GM15510 (cell line): ENCODE measurements around the gene NME1.

Source experiments
- POLR2A ChIP-seq: IDR thresholded peaks from 3 replicates; pipeline ENCODE4 v1.6.1; 2011; ENCODE audit warnings: borderline replicate concordance; ENCODE audit not compliant: insufficient read length; ENCODE audit errors: extremely low read depth

The NME1 gene

GRCh38 chr17:51135956-51136355, 17.4 kb upstream of the NME1 start:
- TF ChIP-seq POLR2A, result no peak

- TF ChIP-seq POLR2A, result no peak
Measured at GRCh38 chr17:51142597-51142996, 10.8 kb upstream of the NME1 start.

DNA sequence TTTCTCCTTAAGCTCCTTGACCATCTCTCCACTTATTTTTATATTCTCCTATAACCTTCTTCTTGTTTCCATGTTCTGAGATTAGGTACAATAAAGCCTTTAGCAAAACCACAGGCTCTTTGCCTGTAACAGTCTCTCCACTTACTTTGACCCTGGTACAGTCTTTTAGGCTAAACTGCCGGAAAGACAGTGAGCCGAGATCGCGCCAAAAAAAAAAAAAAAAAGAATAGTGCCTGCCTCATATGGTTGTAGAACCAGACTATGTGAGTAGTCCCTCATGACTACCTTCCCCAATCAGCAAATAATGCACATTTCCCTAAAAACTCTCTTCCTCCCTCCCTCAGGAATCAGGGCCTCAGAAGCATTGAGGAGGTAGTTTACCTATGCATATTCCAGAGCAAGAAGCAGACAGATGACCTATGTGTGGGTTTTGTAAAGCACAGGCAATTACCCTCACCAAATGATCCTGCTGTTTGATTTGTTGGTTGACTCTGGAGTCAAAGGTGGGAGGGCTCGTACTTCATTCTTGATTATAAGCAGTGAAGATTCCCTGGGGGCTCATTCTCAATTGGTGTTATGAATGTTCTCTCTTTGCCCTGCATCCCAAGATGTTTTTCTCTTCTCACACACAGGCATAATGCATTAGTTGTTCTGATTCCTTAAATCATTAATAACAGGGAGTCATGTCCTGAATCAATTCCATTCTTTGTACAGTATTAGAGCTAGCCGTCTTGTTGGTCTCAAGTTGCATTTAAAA, 8.9 kb upstream of the NME1 start:
- no peak for TF ChIP-seq POLR2A

DNA sequence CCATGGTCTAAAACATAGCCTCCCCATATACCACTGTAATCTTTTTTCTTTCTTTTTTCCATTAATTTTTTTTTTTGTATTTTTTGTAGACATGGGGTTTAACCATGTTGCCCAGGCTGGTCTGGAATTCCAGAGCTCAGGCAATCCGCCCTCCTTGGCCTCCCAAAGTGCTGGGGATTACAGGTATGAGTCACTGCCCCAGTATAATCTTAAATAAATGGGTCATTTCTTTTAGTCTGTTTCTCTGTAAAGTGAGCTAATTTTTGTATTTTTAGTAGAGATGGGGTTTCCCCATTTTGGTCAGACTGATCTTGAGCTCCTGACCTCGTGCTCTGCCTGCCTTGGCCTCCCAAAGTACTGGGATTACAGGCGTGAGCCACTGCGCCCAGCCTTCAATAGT, 5.7 kb upstream of the NME1 start:
- TF ChIP-seq POLR2A, result no peak

DNA sequence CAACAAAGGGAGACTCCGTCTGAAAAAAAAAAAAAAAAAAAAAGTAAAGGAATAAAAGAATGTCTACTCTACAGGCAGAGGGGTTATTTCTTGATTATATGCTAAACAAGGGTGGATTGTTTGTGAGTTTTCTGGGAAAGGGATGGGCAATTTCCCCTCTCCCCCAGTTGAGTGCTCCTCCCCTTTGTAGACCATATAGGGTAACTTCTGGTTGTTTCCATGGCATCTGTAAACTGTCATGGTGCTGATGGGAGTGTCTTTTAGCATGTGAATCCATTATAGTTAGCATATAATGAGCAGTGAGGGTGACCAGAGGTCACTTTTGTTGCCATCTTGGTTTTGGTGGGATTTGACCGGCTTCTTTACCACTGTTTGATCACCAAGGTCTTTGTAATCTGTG, 4.2 kb upstream of the NME1 start:
- no peak for TF ChIP-seq POLR2A

GRCh38 chr17:51150932-51151331, 2.4 kb upstream of the NME1 start:
- TF ChIP-seq POLR2A, result no peak

DNA sequence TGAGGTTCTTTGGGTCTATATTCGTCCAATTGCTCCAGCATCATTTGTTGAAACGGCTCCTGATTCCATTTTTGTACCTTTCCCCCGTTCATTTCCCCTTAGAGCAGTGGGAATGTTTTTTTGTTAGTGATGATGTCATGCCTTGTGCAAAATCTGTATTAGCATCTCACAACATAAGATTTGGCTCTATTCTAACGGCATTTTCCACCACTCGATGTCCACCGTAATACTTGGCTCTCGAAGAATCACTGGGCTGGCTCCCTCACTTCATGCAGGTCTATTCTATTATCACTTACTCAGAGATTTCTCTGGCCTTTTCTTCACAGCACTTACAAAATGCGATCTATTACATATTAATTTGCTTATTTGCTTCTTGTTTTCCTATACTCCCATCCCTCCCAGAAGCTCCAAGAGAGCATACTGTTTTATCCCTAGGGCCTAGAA, 571 bp upstream of the NME1 start:
- no peak for TF ChIP-seq POLR2A

DNA sequence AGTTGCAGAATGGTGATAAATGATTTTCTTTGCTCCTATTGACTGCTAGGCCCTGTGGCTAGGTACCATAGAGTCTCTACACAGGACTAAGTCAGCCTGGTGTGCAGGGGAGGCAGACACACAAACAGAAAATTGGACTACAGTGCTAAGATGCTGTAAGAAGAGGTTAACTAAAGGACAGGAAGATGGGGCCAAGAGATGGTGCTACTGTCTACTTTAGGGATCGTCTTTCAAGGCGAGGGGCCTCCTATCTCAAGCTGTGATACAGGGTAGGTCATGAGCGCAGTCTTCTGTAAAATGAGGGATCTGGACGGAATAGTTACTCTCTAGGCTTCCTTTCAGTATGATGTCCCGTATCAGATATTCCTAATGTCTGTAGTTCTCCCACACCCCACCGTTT, 817 bp downstream of the NME1 start:
- TF ChIP-seq POLR2A, result no peak

DNA sequence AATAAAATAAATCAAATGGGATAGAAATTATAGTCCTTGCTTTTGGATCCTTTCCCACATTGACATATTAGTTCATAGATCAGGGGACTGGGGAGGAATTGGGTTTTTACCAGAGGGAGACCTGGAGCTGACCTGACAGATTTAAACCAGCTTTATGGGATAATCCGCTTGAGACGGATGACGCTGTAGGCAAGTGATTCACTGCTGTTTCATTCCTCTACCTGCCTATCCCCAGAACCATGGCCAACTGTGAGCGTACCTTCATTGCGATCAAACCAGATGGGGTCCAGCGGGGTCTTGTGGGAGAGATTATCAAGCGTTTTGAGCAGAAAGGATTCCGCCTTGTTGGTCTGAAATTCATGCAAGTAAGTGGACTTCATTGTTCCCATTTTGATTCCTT, 2.1 kb downstream of the NME1 start:
- TF ChIP-seq POLR2A, result no peak

- TF ChIP-seq POLR2A, result no peak
Measured at GRCh38 chr17:51159604-51160003, 6.2 kb downstream of the NME1 start.

GRCh38 chr17:51161541-51161940, 8.2 kb downstream of the NME1 start:
- no peak for TF ChIP-seq POLR2A

DNA sequence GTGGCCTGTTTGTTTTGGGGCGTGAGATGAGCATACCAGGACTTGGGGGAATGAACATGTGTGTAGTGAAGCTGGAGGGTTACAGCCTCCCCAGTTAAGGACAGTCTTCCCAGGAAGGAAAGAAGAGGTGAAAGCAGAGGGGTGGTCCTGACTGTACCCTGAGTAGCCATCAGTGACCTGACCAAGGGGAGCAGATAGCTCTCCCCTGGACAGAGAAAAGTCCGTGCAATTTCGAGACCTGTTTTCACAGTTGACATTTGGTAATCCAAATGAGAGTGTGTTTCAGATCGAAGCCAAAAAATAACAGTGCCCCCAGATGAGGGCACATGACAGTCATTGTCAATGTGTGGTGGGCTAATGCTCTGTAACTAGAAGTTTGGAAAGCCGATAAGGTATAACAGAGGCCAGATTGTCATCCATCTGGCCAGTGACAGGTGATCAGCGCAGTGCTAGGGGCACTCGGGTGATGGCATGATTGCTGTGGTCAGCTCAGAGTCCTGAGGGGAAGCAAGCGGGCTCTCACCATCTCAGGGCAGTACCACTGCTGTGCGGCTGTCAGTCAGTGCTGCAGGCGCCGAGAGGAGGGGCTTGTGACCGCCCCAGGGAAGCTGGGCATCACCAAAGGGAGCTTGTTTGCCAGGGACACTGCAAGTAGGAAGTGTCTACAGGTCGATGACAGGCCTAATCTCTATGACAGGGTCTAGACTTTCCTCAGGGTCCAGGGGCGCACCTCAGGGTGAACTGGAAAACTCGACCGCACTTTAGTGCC, 11.7 kb downstream of the NME1 start:
- no peak for TF ChIP-seq POLR2A

- TF ChIP-seq POLR2A, result no peak
Measured at GRCh38 chr17:51165680-51166197, 12.4 kb downstream of the NME1 start.

- peak; percentile 80 for TF ChIP-seq POLR2A
Measured at GRCh38 chr17:51166198-51166986, 13.0 kb downstream of the NME1 start, which contains the start of gene NME2. Gene NME2, plus strand, starts transcription at chr17:51166411. Its CDS starts 420 bp downstream, at chr17:51166831.
